Tibial nerve (tissue), 4 donors: ENCODE data around the gene SUFU.

Source experiments
- EP300 ChIP-seq, 2 donors: sonication (generic); formaldehyde crosslinking; IDR thresholded peaks; one replicate each; pipeline ENCODE4 v1.6.1; 2017; ENCODE audit warnings: antibody characterized with exemption in 2 of 2, mild to moderate bottlenecking in 1 of 2
- POLR2A ChIP-seq, 2 donors: fragments of 450-650 bp; IDR thresholded peaks; one replicate each; pipeline ENCODE4 v1.6.1; 2017; ENCODE audit warnings: antibody characterized with exemption in 2 of 2, mild to moderate bottlenecking in 2 of 2, moderate library complexity in 2 of 2
- TF ChIP-seq, protein P1 (sequence below), 5 experiments: fragments of 200-600 bp in 3 of 5; fragments of 450-650 bp in 2 of 5; sonication (generic) in 3 of 5; IDR thresholded peaks; one replicate each; pipeline ENCODE4 v1.5.1; 2016 to 2019; ENCODE audit warnings: antibody characterized with exemption in 5 of 5, mild to moderate bottlenecking in 3 of 5, moderate library complexity in 2 of 5

DNA sequence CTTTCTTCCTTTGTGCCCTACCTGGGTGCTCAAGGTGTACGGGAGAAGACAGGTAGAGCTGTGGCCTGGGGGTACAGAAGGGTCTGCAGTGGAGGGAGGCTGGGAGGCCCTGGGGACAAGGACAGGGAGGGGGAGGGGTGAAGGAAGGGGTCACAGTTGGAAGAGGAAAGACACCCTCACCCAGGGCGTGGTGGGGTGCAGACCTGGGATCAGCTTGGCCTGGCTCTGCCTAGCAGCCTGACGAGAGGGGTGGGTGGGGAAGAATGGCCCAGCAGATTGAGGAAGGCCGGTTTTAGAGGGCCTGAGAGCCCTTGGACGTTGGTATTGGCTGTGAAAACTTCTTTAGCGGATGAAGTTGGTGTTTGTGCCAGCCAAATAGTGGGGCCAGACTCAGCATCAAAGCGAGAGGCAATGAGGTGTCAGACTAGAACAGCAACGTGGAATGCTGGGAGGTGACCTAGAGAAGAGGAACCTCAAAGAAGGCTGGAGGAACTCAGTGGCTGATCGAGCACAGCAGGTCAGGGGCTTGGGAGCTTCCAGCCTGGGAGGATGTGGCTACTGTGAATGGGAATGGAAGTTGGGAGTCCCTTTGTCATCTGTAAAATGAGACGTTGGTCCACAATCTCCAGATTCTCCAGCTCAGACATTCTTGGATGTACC is 122.4 kb downstream of the SUFU start:
- TF ChIP-seq, protein P1, sequence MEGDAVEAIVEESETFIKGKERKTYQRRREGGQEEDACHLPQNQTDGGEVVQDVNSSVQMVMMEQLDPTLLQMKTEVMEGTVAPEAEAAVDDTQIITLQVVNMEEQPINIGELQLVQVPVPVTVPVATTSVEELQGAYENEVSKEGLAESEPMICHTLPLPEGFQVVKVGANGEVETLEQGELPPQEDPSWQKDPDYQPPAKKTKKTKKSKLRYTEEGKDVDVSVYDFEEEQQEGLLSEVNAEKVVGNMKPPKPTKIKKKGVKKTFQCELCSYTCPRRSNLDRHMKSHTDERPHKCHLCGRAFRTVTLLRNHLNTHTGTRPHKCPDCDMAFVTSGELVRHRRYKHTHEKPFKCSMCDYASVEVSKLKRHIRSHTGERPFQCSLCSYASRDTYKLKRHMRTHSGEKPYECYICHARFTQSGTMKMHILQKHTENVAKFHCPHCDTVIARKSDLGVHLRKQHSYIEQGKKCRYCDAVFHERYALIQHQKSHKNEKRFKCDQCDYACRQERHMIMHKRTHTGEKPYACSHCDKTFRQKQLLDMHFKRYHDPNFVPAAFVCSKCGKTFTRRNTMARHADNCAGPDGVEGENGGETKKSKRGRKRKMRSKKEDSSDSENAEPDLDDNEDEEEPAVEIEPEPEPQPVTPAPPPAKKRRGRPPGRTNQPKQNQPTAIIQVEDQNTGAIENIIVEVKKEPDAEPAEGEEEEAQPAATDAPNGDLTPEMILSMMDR (IDR thresholded peaks at IDR 0.05) = no peak
- TF ChIP-seq POLR2A (IDR thresholded peaks at IDR 0.05) = no peak
- TF ChIP-seq EP300 (IDR thresholded peaks at IDR 0.05) = no peak
